Transverse colon (tissue), 4 donors: ENCODE results near the gene KIF4B.
"Not testable (repeated sequence)": the region's sequence is repeated elsewhere in the genome, so short reads cannot be mapped to it uniquely, and the experiment has no call there.

Source experiments
- CTCF ChIP-seq, 5 experiments: fragments of 200-600 bp in 3 of 5; fragments of 450-650 bp in 2 of 5; sonication (generic) in 3 of 5; IDR thresholded peaks; 1 replicate in 2 of 5; 2 replicates in 3 of 5; pipeline ENCODE4 v1.5.1; 2016 to 2017; ENCODE audit warnings: antibody characterized with exemption in 5 of 5, inconsistent platforms in 3 of 5, mild to moderate bottlenecking in 2 of 5, moderate library complexity in 1 of 5
- EP300 ChIP-seq: sonication (generic); formaldehyde crosslinking; IDR thresholded peaks from one replicate; pipeline ENCODE4 v1.6.1; 2017; ENCODE audit warnings: antibody characterized with exemption, low read depth
- POLR2A ChIP-seq: fragments of 450-650 bp; IDR thresholded peaks from one replicate; pipeline ENCODE4 v1.6.1; 2016; ENCODE audit warnings: antibody characterized with exemption, mild to moderate bottlenecking, moderate library complexity
- POLR2AphosphoS5 ChIP-seq, 3 donors: sonication (generic); formaldehyde crosslinking; IDR thresholded peaks; one replicate each; pipeline ENCODE4 v1.6.1; 2016; ENCODE audit warnings: antibody characterized with exemption in 3 of 3

- TF ChIP-seq CTCF (IDR thresholded peaks at IDR 0.05); POLR2A; POLR2AphosphoS5 (IDR thresholded peaks at IDR 0.05); EP300: not testable (repeated sequence)
Measured at GRCh38 chr5:154978294-154978693, 35.3 kb upstream of the KIF4B start.
